NCI-H1436 (cell line): Measurements from ENCODE around the gene CELA2B.

ENCODE experiments used
- DNase-seq: peaks from one replicate; lab custom pipeline; 2025; lab: John Stamatoyannopoulos, UW

CELA2B gene

DNA sequence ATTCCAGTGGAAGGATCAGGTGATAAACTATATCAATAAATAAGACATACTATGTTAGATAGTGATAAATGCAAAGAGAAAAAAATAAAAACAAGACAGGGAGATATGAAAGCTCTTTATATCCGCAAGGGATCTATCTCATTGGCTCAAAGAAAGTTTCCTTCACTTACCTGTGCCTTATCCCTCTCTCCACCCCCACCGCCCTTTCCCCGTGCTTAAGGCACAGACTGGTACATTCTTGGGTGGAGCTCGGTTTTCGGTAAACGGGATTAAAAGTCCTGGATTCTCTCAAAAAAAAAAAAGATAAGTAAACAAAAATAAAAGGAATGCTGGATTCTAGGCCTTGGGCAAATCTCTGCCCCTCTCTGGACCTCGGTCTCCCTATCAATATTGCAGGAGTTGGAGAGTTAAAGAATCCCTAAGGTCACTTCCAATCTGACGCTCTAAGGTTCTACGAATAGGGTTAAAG is 50.2 kb downstream of the CELA2B start:
- DNase-seq: no peak

DNA sequence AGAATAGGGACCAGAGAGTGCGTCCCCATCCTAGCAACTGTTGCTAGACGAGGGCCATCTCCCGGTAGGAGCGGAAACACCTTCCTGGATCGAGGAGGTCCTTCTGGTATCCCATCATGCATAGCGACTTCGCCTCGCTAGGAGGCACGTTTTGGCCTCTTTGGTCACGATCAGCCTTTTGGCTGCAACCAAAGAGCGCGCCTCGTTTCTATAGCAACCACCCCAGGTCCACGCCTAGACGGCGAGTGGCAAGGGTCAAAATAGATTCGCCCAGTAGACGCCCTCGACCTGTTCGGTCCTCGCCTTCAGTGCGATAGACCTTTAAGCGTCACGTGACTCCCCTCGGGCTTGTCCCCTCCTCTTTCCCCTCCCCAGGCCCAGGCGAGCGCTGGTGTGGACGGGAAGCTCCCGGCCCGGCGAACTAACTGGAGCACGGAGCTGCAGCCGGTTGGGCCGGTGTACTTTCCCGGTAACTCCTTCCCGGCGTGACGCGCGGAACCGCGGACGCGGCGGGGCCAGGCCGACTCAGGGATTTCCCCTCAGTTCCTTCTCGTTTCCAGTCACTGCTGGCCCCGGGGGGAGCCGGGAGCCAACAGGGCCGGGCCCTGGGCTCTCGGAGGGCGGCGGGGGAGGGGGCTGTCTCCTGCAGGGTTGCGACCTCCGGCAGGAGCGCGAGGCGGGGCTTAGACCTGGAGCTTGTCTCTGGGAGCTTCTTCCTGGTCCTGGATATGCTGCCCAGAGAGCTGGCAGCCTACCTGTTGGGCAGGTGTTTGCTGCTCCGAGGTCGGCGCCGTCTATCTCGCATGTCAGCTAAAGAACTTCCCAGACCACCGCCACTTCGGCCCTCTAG is 50.8 kb downstream of the CELA2B start, which contains the start of gene DNAJC16:
TSS of gene DNAJC16 (plus strand) at position 359 of the 850 bp plus-strand sequence. CDS start 2,258 bp downstream, outside the sequence.
- DNase-seq: peak; percentile 99

DNA sequence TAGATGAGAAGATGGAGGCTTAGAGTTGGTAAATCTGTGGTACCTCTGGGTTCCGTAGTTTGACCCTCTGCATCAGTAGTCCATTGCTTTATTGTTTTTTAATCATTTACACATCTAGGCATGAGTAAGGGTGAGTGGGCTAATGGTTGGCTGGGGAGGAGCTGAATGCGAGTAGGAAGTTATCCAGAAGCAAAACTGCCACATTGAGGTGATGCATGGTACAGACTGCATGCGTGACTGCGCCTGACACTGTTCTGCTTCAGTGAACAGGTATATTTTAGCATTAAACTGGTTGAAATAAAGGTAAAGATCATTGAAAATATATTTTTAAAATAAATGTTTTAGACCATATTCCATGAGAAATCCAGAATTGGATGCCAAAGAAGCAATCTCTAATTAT is 55.1 kb downstream of the CELA2B start:
- DNase-seq: no peak

DNA sequence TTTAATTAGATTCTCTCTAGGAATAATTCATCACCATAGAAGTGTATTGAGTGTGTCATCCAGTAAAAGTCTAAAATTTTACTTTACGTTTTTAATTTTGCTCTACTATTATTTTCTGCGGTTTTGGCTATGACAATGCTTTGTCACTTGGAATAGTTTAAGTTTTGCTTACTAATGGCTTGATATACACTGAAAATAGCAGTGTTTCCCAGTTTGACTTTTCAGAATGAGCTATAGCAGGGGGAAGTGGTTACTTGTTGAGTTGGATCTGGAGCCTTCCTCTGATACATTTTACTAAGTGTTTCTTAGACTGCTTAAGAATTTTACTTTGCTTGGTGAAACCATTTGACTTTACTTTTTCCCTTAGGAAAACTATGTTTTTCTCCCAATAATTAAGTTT is 55.8 kb downstream of the CELA2B start:
- no peak for DNase-seq

DNA sequence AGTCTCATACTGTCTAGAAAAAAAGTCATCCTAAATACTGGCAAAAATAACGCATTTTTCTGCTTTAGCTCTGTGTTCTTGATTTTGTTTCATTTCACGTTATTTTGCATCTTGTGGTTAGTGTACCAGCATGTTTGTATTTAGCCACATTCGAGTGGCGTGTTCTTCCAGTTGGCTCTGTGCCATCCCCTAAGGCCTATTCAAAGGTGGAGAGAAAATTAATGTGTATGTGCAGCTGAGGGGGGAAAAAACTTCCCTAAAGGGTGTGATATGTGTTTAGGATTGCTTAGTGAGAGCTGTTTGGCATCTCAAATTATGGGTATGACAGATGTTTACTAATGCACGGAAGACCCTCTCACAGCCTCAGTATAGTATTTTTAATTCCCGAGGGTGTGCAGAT is 62.9 kb downstream of the CELA2B start:
- DNase-seq: peak; percentile 8

DNA sequence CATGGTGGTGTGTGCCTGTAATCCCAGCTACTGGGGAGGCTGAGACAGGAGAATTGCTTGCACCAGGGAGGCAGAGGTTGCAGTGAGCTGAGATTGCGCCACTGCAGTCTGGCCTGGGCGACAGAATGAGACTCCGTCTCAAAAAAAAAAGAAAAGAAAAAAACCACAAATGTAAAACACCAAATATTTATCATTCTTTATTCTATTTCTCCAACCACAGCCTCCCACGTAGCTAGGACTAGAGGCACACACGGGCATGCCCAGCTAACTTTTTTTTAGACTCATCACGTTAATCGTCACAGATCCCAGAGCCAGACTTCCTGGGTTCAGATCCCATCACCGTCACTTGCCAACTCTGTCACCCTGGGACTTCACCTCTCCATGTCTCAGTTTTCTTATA is 64.3 kb downstream of the CELA2B start:
- DNase-seq: no peak
